Measurements from ENCODE around the gene PRIMA1. TPM values are rescaled to one million over a fixed set of nuclear protein-coding genes. Genes with fewer than 3 reads are reported as not detected.

The PRIMA1 gene
- polyA plus RNA-seq, 1 experiment = not detected

DNA sequence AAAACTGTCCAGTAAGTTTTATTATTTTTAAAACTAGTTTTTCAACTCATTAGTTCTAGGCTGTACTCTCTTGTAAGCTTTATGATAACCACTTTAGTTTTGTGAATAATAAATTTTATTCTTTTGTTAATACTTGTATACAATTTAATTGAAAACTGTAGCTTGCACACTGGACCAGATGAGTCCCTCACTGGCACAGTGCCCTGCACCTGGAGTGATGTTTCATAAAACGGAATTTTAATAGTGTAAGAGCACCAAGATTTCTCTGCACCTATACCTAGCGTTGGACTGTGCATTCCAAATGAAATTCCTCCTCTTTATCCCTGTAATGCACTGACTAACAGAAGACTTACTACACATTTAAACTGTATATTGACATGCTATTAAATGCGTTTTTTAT, 80.8 kb downstream of the PRIMA1 start:
- ChIA-PET CTCF (interaction anchor here (1.0 kb wide), 1 partner anchor 10 kb away, joined by 5 read pairs; no protein-coding TSS in a partner anchor), POLR2A (no interaction called here)
- TF ChIP-seq, protein P1, sequence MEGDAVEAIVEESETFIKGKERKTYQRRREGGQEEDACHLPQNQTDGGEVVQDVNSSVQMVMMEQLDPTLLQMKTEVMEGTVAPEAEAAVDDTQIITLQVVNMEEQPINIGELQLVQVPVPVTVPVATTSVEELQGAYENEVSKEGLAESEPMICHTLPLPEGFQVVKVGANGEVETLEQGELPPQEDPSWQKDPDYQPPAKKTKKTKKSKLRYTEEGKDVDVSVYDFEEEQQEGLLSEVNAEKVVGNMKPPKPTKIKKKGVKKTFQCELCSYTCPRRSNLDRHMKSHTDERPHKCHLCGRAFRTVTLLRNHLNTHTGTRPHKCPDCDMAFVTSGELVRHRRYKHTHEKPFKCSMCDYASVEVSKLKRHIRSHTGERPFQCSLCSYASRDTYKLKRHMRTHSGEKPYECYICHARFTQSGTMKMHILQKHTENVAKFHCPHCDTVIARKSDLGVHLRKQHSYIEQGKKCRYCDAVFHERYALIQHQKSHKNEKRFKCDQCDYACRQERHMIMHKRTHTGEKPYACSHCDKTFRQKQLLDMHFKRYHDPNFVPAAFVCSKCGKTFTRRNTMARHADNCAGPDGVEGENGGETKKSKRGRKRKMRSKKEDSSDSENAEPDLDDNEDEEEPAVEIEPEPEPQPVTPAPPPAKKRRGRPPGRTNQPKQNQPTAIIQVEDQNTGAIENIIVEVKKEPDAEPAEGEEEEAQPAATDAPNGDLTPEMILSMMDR (IDR thresholded peaks at IDR 0.05; ENCODE audit: insufficient read depth, low read depth, low read length) = no peak
- Histone ChIP-seq H3K4me3 (ENCODE audit: low read depth, low read length) (no peak overlapping the region), H3K27me3 (ENCODE audit: control insufficient read depth, insufficient read depth, low read length) (no peaks in the 10 kb centered on the region), H3K36me3 (ENCODE audit: control insufficient read depth, insufficient read depth, low read length) (no peaks in the 10 kb centered on the region)
- DNase-seq (ENCODE audit: low read depth) = no peak

DNA sequence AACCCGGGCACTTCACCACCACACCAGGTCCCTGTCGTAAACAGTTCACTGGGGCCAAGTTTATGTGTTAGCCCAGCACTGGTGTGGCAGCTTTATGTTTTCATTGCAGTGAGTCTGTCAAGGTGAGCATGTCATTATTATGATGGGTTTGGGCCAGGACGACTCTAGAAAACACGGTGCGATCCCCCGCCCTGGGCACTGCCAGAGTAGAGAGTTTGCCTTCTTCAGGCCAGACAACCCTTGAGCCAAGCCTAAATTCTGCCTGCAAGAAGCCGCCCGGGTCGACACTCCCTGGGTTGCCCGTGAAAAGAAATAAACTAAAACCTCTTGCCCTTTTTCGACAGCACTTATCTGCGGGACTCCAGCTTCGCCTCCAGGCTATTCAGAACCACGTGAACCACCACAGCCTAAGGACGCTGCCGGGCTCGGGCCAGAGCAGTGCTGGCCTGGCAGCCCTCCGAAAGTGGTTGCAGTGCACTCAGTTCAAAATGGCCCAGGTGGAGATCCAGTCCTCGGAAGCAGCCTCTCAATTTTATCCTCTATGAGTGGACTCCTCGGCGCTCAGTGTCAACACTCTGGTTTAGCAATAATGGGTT, 81.8 kb downstream of the PRIMA1 start:
- POLR2A ChIA-PET = no interaction called here
- no peaks in the 10 kb centered on the region for H3K27me3 ChIP-seq (ENCODE audit: control insufficient read depth, insufficient read depth, low read length)
- no peak overlapping the region for H3K4me3 ChIP-seq (ENCODE audit: low read depth, low read length)
- CTCF ChIA-PET = no interaction called here
- no peak for DNase-seq (ENCODE audit: low read depth)
- no peaks in the 10 kb centered on the region for H3K36me3 ChIP-seq (ENCODE audit: control insufficient read depth, insufficient read depth, low read length)
- TF ChIP-seq, protein P1 (IDR thresholded peaks at IDR 0.05; ENCODE audit: insufficient read depth, low read depth, low read length) = no peak

DNA sequence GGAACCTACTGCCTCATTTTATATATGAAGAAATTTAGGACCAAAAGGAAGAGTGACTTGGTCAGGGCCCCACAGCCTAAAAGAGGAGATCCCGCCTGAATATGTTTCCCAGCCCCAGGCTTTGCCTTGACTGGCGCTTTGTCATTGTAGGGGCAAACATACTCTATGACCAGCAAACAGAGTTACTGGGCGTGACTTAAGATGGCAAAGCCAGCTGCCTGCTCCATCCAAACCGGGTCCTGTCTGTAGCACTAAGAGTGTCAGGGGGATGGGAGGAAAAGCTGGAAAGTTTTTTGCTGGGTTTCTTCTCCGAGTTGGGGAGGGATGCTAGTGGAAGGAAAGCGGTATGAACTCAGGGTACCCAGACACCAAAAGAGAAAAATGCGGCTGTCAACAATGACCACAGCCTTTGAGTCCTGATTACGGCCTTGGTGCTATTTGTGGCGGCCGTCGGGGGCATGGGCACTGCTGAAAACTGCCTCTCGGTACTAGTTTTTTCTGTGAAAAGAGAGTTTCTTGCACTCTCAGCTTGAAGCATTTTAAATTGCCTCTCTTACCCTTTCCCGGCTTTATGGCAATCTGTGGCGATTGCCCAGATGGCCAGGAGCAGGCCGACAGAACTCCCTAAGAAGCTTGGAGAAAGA, 82.7 kb downstream of the PRIMA1 start:
- CTCF ChIA-PET = no interaction called here
- POLR2A ChIA-PET = no interaction called here
- Histone ChIP-seq H3K36me3 (ENCODE audit: control insufficient read depth, insufficient read depth, low read length) (no peaks in the 10 kb centered on the region), H3K4me3 (ENCODE audit: low read depth, low read length) (no peak overlapping the region), H3K27me3 (ENCODE audit: control insufficient read depth, insufficient read depth, low read length) (no peaks in the 10 kb centered on the region)
- TF ChIP-seq, protein P1 (IDR thresholded peaks at IDR 0.05; ENCODE audit: insufficient read depth, low read depth, low read length) = no peak
- no peak for DNase-seq (ENCODE audit: low read depth)

DNA sequence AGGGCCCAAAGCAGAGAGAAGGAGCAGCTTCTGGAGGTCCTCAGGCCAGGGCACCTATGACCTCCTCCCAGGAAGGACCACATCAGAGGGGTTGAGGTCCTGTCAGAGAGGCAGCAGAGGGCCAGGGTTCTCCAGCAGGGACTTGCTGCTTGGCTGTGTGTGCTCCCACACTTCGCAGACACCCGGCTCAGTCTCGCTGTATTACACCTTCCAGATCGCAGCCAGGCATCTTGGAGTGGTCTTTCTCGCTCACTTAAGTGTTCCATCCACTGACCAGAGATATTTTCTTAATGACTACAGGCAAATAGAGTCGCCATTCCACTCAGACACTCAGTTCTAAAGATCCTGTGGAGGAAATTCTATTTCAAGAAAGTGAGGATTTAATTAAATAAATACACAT, 84.3 kb downstream of the PRIMA1 start:
- ChIA-PET POLR2A (no interaction called here), CTCF (no interaction called here)
- no peaks in the 10 kb centered on the region for H3K27me3 ChIP-seq (ENCODE audit: control insufficient read depth, insufficient read depth, low read length)
- DNase-seq (ENCODE audit: low read depth) = no peak
- H3K4me3 ChIP-seq (ENCODE audit: low read depth, low read length) = no peak overlapping the region
- TF ChIP-seq, protein P1 (IDR thresholded peaks at IDR 0.05; ENCODE audit: insufficient read depth, low read depth, low read length) = no peak
- H3K36me3 ChIP-seq (ENCODE audit: control insufficient read depth, insufficient read depth, low read length) = no peaks in the 10 kb centered on the region

DNA sequence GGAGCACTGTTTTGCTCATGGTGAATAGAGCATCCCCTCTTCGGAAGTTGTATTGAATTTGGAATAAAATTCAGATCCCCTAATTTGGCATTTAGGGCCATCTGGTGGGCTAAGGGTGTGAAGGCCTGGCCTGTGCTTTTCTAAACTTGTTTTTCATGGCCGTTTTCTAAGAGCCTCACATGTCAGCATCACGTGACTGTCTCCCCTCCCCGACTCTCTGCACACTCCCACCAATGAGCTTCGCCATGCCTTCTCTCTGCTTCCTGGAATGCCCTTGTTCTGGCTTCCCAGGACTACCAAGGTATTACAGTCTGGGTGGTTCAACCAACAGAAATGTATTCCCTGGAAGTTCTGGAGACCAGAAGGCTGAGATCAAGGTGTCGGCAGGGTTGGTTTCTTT, 85.3 kb downstream of the PRIMA1 start:
- CTCF ChIA-PET = no interaction called here
- TF ChIP-seq, protein P1 (IDR thresholded peaks at IDR 0.05; ENCODE audit: insufficient read depth, low read depth, low read length) = no peak
- POLR2A ChIA-PET = no interaction called here
- no peak for DNase-seq (ENCODE audit: low read depth)
- Histone ChIP-seq H3K27me3 (ENCODE audit: control insufficient read depth, insufficient read depth, low read length) (no peaks in the 10 kb centered on the region), H3K4me3 (ENCODE audit: low read depth, low read length) (no peak overlapping the region), H3K36me3 (ENCODE audit: control insufficient read depth, insufficient read depth, low read length) (no peaks in the 10 kb centered on the region)
